ELF-1 (cell line): ENCODE measurements around the gene NUDCD3.
A peak's percentile ranks its signal among the peaks of the same experiment; 100 is the strongest.

Source experiments
- DNase-seq: peaks from one replicate; pipeline ENCODE4 v3.0.0-alpha.2; 2016; ENCODE audit warnings: low read depth, low spot score

Gene NUDCD3

GRCh38 chr7:44384586-44385433, 105.6 kb downstream of the NUDCD3 start:
- no peak for DNase-seq

GRCh38 chr7:44383566-44383965, 106.9 kb downstream of the NUDCD3 start:
- no peak for DNase-seq

GRCh38 chr7:44382459-44383265, 107.8 kb downstream of the NUDCD3 start:
- DNase-seq, result no peak

GRCh38 chr7:44381494-44382220, 108.8 kb downstream of the NUDCD3 start:
- no peak for DNase-seq

GRCh38 chr7:44380831-44381493, 109.5 kb downstream of the NUDCD3 start:
- no peak for DNase-seq

- DNase-seq, result no peak
These were observed 110.1 kb downstream of the NUDCD3 start for GRCh38 chr7:44380189-44380830.

- no peak for DNase-seq
These were observed 110.9 kb downstream of the NUDCD3 start for GRCh38 chr7:44379366-44380188.

- no peak for DNase-seq
These were observed 111.7 kb downstream of the NUDCD3 start for GRCh38 chr7:44378744-44379143.

GRCh38 chr7:44377681-44378421, 112.6 kb downstream of the NUDCD3 start:
- DNase-seq, result no peak

- DNase-seq, result no peak
These were observed 113.4 kb downstream of the NUDCD3 start for GRCh38 chr7:44377134-44377463.

GRCh38 chr7:44376429-44377133, 113.9 kb downstream of the NUDCD3 start:
- no peak for DNase-seq

GRCh38 chr7:44375926-44376342, 114.5 kb downstream of the NUDCD3 start:
- DNase-seq, result no peak

- DNase-seq, result peak; percentile 26
These were observed 115.2 kb downstream of the NUDCD3 start for GRCh38 chr7:44375236-44375699.

GRCh38 chr7:44374007-44374763, 116.3 kb downstream of the NUDCD3 start:
- DNase-seq, result no peak

- DNase-seq, result no peak
These were observed 117.1 kb downstream of the NUDCD3 start for GRCh38 chr7:44373418-44373740.

GRCh38 chr7:44372560-44373417, 117.7 kb downstream of the NUDCD3 start:
- no peak for DNase-seq

- DNase-seq, result no peak
These were observed 121.6 kb downstream of the NUDCD3 start for GRCh38 chr7:44368885-44369284.
